Glomerular visceral epithelial cell (primary cell): Measurements from ENCODE around the gene INTS3.
"Not testable (repeated sequence)": the region's sequence is repeated elsewhere in the genome, so short reads cannot be mapped to it uniquely, and the experiment has no call there.

Source experiments
- DNase-seq: peaks from one replicate; pipeline ENCODE4 v3.0.0-alpha.2; 2016; ENCODE audit errors: extremely low spot score

Gene INTS3

GRCh38 chr1:153776845-153777370, 49.1 kb downstream of the INTS3 start:
- DNase-seq, result no peak

GRCh38 chr1:153777648-153778047, 49.8 kb downstream of the INTS3 start:
- DNase-seq, result peak; percentile 18

DNA sequence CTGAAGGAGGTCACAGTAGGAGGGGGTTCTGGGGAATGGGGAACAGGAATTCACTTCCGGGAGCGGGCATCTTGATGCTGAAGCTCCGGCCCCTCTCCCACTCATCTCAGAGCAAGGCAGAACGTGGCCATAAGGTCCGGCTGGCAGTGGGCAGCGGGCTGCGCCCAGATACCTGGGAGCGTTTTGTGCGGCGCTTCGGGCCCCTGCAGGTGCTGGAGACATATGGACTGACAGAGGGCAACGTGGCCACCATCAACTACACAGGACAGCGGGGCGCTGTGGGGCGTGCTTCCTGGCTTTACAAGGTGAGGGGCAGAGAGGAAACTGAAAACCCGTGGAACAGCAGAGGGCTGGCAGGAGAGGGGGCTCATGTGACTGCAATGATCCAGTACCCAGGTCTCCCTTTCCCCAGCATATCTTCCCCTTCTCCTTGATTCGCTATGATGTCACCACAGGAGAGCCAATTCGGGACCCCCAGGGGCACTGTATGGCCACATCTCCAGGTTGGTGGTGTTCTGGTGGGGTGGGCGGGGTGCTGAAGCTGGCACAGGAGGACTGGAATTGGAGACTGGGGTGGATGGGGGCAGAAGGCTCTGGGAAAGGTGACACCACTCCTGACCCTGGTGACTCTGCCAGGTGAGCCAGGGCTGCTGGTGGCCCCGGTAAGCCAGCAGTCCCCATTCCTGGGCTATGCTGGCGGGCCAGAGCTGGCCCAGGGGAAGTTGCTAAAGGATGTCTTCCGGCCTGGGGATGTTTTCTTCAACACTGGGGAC, 50.4 kb downstream of the INTS3 start:
- no peak for DNase-seq

DNA sequence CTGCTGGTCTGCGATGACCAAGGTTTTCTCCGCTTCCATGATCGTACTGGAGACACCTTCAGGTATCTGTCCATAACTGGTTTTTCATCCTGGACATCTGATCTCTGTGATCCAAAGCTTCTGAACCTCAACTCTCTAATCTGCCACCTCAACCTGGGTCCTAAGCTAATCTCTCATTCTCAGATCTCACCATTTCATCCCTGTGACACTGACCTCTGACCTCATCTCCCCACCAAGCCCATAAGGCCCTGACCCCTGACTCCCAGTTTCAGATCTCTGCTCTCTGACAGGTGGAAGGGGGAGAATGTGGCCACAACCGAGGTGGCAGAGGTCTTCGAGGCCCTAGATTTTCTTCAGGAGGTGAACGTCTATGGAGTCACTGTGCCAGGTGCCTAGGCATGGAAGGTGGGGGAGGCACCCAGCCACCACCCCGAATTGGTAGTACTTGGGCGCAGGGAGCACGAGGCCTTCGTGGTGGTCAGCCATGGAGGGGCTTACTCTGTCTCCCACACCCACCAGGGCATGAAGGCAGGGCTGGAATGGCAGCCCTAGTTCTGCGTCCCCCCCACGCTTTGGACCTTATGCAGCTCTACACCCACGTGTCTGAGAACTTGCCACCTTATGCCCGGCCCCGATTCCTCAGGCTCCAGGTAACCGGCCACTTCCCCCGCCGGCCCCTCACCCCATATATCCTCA, 51.1 kb downstream of the INTS3 start:
- no peak for DNase-seq

GRCh38 chr1:153779781-153780541, 52.1 kb downstream of the INTS3 start:
- DNase-seq, result no peak

- DNase-seq, result no peak
Observed at GRCh38 chr1:153780551-153780950, 52.7 kb downstream of the INTS3 start.

DNA sequence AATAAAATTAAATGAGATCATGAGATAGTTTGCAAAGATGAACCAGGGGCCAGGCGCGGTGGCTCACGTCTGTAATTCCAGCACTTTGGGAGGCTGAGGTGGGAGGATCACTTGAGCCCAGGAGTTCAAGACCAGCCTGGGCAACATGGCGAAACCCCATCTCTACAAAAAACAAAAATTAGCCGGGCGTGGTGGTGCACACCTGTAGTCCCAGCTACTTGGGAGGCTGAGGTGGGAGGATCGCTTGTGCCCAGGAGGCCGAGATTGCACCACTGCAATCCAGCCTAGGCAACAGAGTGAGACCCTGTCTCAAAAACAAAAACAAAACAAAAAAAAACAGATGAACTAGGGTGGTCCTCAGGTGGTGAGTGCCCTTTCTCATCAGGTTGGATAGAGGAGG, 54.8 kb downstream of the INTS3 start:
- not testable (repeated sequence) for DNase-seq

- peak; percentile 93 for DNase-seq
Observed at GRCh38 chr1:153783233-153784190, 55.7 kb downstream of the INTS3 start.

DNA sequence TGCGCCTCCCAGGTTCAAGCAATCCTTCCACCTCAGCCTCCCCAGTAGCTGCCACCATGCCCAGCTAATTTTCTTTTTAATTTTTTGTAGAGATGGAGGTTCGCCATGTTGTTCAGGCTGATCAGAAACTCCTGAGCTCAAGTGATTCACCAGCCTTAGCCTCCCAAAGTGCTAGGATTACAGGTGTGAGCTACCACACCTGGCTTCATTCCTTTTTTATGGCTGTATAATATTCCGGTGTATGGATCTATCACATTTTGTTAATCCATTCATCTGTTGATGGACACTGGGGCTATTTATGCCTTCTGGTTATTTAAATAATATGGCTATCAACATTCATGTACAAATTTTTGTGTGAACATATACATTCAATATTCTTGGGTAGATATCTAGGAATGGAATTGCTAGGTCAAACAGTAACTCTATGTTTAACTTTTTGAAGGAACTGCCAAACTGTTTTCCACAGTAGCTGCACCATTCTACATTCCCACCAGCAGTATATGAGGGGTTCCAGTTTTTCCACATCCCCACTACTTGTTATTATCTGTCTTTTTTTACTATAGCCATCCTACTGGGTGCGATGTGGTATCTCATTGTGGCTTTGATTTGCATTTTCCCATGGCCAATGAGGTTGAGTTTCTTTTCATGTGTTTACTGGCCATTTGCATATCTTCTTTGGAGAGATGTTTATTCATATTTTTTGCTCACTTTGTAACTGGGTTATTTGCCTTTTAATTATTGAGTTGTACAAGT, 58.4 kb downstream of the INTS3 start:
- DNase-seq, result no peak

- DNase-seq, result peak; percentile 40
Observed at GRCh38 chr1:153789478-153790034, 61.7 kb downstream of the INTS3 start.

- no peak for DNase-seq
Observed at GRCh38 chr1:153790313-153790965, 62.6 kb downstream of the INTS3 start.

- peak; percentile 72 for DNase-seq
Observed at GRCh38 chr1:153790966-153791647, 63.3 kb downstream of the INTS3 start.

- peak; percentile 56 for DNase-seq
Observed at GRCh38 chr1:153791648-153792253, 63.9 kb downstream of the INTS3 start.

DNA sequence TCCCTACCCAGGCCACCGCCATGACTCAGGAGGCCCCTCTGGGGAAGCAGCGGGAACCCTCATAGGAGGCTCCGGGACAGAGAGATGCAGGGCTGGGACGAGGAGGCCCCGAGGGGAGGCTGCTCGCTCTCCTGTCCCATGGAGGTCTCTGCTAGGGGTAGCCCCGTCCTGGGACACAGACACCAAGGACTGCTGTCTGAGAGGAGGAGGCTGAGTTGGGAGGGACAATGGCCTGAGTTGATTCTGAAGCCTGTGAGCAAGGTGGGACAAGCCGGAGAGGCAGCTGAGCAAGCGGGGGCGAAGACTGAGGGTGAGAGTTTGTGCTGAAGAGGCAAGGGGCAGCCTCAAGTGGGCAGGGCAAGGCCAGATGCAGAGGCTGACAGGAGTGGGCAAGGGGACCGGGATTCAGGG, 64.8 kb downstream of the INTS3 start:
- no peak for DNase-seq

DNA sequence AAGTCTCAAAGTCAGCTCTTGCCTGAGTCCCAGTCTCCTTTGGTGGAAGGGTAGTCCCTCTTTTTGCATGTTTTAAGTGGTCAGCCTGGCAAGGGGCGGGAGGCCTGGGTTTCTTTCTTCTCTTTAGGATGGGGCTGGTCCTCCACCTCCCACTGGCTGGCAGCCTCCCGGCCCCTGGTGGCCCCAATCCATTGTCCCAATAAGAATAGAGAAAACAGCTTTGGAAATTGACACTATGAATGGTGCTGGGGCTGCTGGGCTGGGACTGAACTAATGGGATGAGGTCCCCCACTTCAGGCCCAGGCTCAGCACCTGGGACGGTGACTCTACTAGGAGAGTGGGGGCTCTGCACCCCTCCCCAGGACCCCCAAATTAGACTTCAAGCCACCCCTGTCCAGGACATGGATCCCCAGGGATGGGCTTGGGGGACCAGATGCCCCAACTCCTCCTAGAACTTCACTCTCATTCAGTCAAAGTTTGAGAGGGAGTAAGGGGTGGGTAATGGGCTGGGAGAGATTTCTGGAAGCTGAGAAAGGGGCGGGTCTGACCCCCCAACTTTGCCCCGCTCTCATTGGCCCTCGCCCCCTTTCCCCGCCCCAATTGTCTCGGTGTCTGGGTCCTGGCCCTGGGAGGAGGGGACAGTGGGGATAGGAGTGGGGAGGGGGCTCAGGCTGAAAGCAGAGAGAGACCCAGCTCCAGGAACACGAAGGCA, 65.6 kb downstream of the INTS3 start:
- DNase-seq, result no peak

DNA sequence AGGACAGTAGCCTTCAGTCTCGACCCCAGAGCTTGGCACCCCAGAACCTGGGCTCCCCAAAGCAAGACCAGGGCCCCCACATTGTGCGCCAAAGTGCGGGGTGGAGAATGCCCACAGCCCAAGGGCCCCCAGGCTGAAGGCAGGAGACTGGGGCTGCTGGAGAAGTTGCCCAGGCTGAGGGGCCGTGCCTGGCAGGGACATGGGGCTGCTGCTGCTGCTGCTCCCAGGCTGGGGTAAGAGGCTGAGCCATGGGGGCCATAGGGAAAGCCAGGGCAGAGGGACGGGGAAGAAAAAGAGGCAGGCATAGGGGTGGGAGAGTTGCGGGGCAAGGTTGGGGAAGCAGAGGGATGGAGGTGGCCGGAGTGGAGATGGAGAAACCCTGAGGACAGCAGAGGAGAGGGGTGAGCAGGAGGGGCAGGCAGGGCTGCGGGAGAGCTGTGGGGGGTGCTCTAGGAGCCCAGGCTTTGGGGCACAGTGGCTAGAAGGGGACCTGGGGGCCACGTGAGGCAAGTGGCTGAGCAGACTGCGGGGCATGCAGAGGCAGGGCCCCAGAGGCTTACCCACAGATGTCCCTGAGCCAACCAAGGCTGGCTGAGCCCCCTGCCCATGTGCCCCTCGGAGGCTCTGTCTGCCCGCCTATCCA, 66.2 kb downstream of the INTS3 start:
- no peak for DNase-seq

- DNase-seq, result no peak
Observed at GRCh38 chr1:153794624-153795329, 66.9 kb downstream of the INTS3 start.
